Neural progenitor cell (in vitro differentiated cells): ENCODE data around the gene ZFHX3.

Experiments
- EZH2 ChIP-seq: fragments of 200-600 bp; sonication (generic); IDR thresholded peaks from 2 replicates; pipeline ENCODE4 v1.6.1; 2017; ENCODE audit warnings: antibody characterized with exemption, mild to moderate bottlenecking, moderate library complexity
- TF ChIP-seq, protein P1 (sequence below): fragments of 200-600 bp; sonication (generic); IDR thresholded peaks from 2 replicates; pipeline ENCODE4 v1.5.1; 2017; ENCODE audit warnings: antibody characterized with exemption, mild to moderate bottlenecking

DNA sequence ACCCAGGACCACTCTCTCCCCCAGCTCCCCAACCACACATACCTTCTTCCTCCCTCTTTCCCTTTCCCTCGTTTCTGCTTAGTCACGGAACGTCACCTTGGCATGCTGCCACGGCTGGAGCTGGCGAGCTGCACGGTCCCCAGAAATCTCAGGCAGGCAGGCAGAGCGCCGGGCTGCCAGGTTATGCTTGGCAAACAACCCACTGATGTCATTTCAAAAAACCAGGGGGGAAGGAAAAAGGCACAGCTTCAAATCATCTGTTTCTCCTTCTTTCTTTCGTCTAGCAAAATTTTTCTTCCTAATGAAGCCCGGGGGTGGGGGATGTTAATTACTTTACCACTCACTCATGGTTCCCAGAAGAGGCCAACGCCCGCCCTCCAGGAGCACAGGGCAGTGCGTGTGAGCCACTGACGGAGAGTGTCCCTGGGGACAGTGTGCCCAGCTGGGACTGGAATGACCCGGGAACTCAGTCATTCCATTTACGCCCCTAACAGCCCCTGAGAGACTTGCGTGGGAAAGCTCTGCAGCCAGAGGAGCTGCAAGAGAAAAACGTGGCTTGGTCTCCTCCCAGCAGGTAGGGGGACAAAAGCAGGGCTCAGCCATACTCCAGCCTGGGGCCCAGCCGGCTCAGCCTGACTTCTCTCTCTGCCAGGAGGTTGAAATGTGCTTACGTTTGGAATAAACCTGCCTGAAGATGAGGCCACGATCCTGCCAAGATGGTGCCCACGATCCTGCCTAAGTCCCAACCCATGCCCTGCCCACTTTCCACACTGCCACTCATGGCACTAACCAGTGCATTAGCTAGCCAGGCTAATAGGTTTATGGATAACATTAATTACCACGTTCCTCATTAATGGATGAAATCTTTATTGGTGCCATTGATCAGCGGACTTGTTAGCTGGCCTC, 198.9 kb downstream of the ZFHX3 start:
- TF ChIP-seq, protein P1, sequence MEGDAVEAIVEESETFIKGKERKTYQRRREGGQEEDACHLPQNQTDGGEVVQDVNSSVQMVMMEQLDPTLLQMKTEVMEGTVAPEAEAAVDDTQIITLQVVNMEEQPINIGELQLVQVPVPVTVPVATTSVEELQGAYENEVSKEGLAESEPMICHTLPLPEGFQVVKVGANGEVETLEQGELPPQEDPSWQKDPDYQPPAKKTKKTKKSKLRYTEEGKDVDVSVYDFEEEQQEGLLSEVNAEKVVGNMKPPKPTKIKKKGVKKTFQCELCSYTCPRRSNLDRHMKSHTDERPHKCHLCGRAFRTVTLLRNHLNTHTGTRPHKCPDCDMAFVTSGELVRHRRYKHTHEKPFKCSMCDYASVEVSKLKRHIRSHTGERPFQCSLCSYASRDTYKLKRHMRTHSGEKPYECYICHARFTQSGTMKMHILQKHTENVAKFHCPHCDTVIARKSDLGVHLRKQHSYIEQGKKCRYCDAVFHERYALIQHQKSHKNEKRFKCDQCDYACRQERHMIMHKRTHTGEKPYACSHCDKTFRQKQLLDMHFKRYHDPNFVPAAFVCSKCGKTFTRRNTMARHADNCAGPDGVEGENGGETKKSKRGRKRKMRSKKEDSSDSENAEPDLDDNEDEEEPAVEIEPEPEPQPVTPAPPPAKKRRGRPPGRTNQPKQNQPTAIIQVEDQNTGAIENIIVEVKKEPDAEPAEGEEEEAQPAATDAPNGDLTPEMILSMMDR: no peak
- TF ChIP-seq EZH2: no peak
